Body of pancreas (tissue), 4 donors: ENCODE results near the gene IFNL3. TPM values are rescaled to one million over a fixed set of nuclear protein-coding genes. Genes with fewer than 3 reads are reported as not detected.

ENCODE experiments used
- ATAC-seq: fragments of 150-250 bp; one replicate; pipeline ENCODE4 v1.9.1; 2016
- DNase-seq, 4 donors: peaks; one replicate each; pipeline ENCODE4 v3.0.0-alpha.2; 2019
- H3K27ac ChIP-seq, 4 donors: fragments of 200-600 bp; sonication (generic); 1 replicate in 3 of 4; 2 replicates in 1 of 4; pipeline versions ENCODE4 v1.5.1 to v1.6.1; 2016 to 2019; ENCODE audit warnings: mild to moderate bottlenecking in 1 of 4, mixed read lengths in 1 of 4, moderate library complexity in 1 of 4
- H3K27me3 ChIP-seq, 2 donors: fragments of 200-600 bp; sonication (generic); one replicate each; pipeline ENCODE4 v1.6.0; 2016; ENCODE audit warnings: mild to moderate bottlenecking in 1 of 2
- H3K36me3 ChIP-seq, 2 donors: fragments of 200-600 bp; sonication (generic); replicated peaks in 1 of 2; 2 replicates each; pipeline ENCODE4 v1.5.1; 2016; ENCODE audit warnings: low read depth in 2 of 2; ENCODE audit not compliant: insufficient read depth in 1 of 2
- H3K4me1 ChIP-seq: fragments of 200-600 bp; sonication (generic); one replicate; pipeline ENCODE4 v1.6.0; 2016
- H3K4me3 ChIP-seq, 2 donors: fragments of 200-600 bp; sonication (generic); 1 replicate in 1 of 2; 2 replicates in 1 of 2; pipeline ENCODE4 v1.5.1; 2016 to 2019
- H3K9me3 ChIP-seq, 3 donors: fragments of 200-600 bp; sonication (generic); 1 replicate in 2 of 3; 2 replicates in 1 of 3; pipeline ENCODE4 v1.5.1; 2016
- CTCF ChIP-seq, 7 experiments: fragments of 450-650 bp in 4 of 7; fragments of 200-600 bp in 3 of 7; sonication (generic) in 3 of 7; IDR thresholded peaks; one replicate each; pipeline ENCODE4 v1.5.1; 2016 to 2019; ENCODE audit warnings: antibody characterized with exemption in 7 of 7
- POLR2A ChIP-seq, 3 donors: fragments of 450-650 bp; IDR thresholded peaks; one replicate each; pipeline ENCODE4 v1.6.1; 2016; ENCODE audit warnings: antibody characterized with exemption in 3 of 3, mild to moderate bottlenecking in 2 of 3
- WGBS, 2 donors: methylation state at CpG; one replicate each; pipeline ENCODE4 v1.1.5; 2017; 5-methylcytosine and 5-hydroxymethylcytosine counted together
- intact Hi-C: fragments of 100-400 bp; cut with DNase I; formaldehyde crosslinking; loops from one replicate; pipeline ENCODE4 v1.15.1; 2023
- total RNA-seq, 2 donors: library from RNA; depleted of rRNA; stranded (reverse); fragments of >200 nt; gene quantifications; one replicate each; pipeline ENCODE4 v1.1.0, GENCODE V29; 2016

The IFNL3 gene
- total RNA-seq, 2 donors from 2014 or later = not detected

- ATAC-seq (no peak), DNase-seq (peak in 1 of 4 donors; percentile 20)
- TF ChIP-seq POLR2A (IDR thresholded peaks at IDR 0.05) (no peak), CTCF (IDR thresholded peaks at IDR 0.05) (no peak)
- WGBS, 2 donors = 36 to 40% methylated on average over 1 of the region's 1 CpG
- intact Hi-C loops = no loop called here
- no peaks in the 10 kb centered on the region for H3K36me3 ChIP-seq
- peak overlapping the region; percentile 77 to 91 (median 86) for H3K27ac ChIP-seq
- peaks cover 51% of the 10 kb centered on the region for H3K4me1 ChIP-seq
- H3K4me3 ChIP-seq = peak overlapping the region; percentile 51 to 72
- no peaks in the 10 kb centered on the region for H3K27me3 ChIP-seq
- no peaks in the 10 kb centered on the region for H3K9me3 ChIP-seq
Measured at GRCh38 chr19:39202998-39203355, 41.8 kb downstream of the IFNL3 start.

- Histone ChIP-seq H3K36me3 (no peaks in the 10 kb centered on the region), H3K27me3 (no peaks in the 10 kb centered on the region), H3K4me3 (no peak overlapping the region), H3K9me3 (no peaks in the 10 kb centered on the region), H3K27ac (peak overlapping the region; percentile 66 to 91 (median 82)), H3K4me1 (peaks cover 60% of the 10 kb centered on the region)
- TF ChIP-seq POLR2A (IDR thresholded peaks at IDR 0.05) (peak in 2 of 3 donors; percentile 26 to 37), CTCF (IDR thresholded peaks at IDR 0.05) (no peak)
- DNase-seq = peak; percentile 53 to 68 (median 68)
- no peak for ATAC-seq
- 31 to 38% methylated on average over 3 of the region's 3 CpGs for WGBS, 2 donors
- intact Hi-C loops = no loop called here
Measured at GRCh38 chr19:39200803-39201115, 44.0 kb downstream of the IFNL3 start.

- ATAC-seq = peak; percentile 7
- no peak overlapping the region for H3K4me3 ChIP-seq
- peak; percentile 74 to 87 (median 83) for DNase-seq
- H3K9me3 ChIP-seq = no peaks in the 10 kb centered on the region
- 34 to 69% methylated on average over 12 to 32 of the region's 32 CpGs for WGBS, 2 donors
- intact Hi-C loops = no loop called here
- H3K4me1 ChIP-seq = peaks cover 60% of the 10 kb centered on the region
- no peaks in the 10 kb centered on the region for H3K27me3 ChIP-seq
- no peak for TF ChIP-seq CTCF (IDR thresholded peaks at IDR 0.05)
- TF ChIP-seq POLR2A (IDR thresholded peaks at IDR 0.05) = peak in 2 of 3 donors; percentile 34 to 36
- peak overlapping the region; percentile 66 to 91 (median 82) for H3K27ac ChIP-seq
- H3K36me3 ChIP-seq = no peaks in the 10 kb centered on the region
Measured at GRCh38 chr19:39200066-39200802, 44.6 kb downstream of the IFNL3 start.

- DNase-seq (peak; percentile 91 to 96 (median 96)), ATAC-seq (peak; percentile 77)
- intact Hi-C loops = no loop called here
- no peaks in the 10 kb centered on the region for H3K36me3 ChIP-seq
- H3K27me3 ChIP-seq = no peaks in the 10 kb centered on the region
- TF ChIP-seq CTCF (IDR thresholded peaks at IDR 0.05) (no peak), POLR2A (IDR thresholded peaks at IDR 0.05) (peak; percentile 38 to 60 (median 54))
- peak overlapping the region; percentile 75 to 91 (median 82) for H3K27ac ChIP-seq
- H3K4me3 ChIP-seq = no peak overlapping the region
- whole genome bisulfite sequencing, 2 donors = 33 to 42% methylated on average over 6 to 11 of the region's 11 CpGs
- no peaks in the 10 kb centered on the region for H3K9me3 ChIP-seq
- peaks cover 68% of the 10 kb centered on the region for H3K4me1 ChIP-seq
Measured at GRCh38 chr19:39199025-39199424, 45.8 kb downstream of the IFNL3 start.

GRCh38 chr19:39197808-39198207, 47.0 kb downstream of the IFNL3 start:
- Histone ChIP-seq H3K36me3 (no peaks in the 10 kb centered on the region), H3K4me3 (no peak overlapping the region), H3K27ac (peak overlapping the region; percentile 75 to 91 (median 82)), H3K27me3 (no peaks in the 10 kb centered on the region), H3K9me3 (no peaks in the 10 kb centered on the region), H3K4me1 (peaks cover 76% of the 10 kb centered on the region)
- WGBS, 2 donors = 23 to 30% methylated on average over 5 of the region's 5 CpGs
- intact Hi-C loops = no loop called here
- ATAC-seq = no peak
- TF ChIP-seq POLR2A (IDR thresholded peaks at IDR 0.05) = no peak
- peak in 1 of 7 experiments; percentile 6 for TF ChIP-seq CTCF (IDR thresholded peaks at IDR 0.05)
- DNase-seq = peak; percentile 34 to 73 (median 49)
